Limb (tissue), 2 donors: ENCODE results near the gene SOX13.
"Not testable (repeated sequence)": the region's sequence is repeated elsewhere in the genome, so short reads cannot be mapped to it uniquely, and the experiment has no call there.

ENCODE experiments used
- DNase-seq, 2 donors: peaks; one replicate each; pipeline ENCODE4 v3.0.0-alpha.2; 2016; ENCODE audit errors: extremely low spot score in 2 of 2

The SOX13 gene

DNA sequence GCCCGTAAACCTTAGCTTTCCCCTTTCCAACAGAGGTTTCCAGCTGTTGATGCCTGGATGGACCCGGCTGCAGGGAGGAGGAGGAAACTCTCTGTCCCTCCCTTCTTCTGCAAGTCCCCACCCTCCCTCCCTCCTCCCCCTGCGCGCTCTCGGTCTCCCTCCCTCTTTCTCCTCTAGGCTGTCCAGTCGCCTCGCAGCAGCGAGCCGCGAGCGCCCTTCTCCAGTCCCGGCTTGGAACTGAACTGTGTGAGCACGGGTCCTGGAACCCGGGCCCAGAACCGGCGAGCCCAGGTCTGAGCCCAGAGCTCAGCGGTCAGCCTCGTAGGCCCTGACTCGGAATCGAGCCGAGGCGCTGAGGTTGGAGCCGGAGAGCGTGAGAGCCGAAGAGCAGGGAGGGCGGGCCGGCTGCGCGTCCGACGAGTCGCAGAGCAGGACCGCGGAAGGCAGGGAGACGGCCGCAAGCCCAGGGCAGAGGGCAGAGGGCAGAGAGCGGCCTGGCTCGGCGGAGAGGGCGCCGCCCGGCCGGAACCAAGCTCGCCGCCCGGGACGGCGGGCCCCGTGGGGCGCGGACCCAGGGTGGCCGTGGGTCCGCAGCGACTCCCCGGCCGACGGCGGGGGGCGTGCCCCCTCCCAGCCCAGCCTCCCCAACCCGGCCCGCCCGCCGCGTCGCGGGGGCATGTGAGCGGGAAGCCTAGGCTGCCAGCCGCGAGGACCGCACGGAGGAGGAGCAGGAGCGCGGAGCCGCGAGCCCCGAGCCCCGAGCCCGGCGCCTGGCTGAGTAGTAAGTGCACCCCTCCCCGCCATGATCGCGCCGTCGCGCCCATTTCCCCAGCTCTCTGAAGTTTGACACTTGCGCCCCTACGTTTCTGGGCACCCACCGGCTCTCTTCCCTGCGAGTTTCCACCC, at the start of gene SOX13:
Gene SOX13 (plus strand): TSS at position 185 of the 906 bp plus-strand sequence. CDS start 39,801 bp downstream, outside the sequence.
- peak; percentile 85 to 90 for DNase-seq

DNA sequence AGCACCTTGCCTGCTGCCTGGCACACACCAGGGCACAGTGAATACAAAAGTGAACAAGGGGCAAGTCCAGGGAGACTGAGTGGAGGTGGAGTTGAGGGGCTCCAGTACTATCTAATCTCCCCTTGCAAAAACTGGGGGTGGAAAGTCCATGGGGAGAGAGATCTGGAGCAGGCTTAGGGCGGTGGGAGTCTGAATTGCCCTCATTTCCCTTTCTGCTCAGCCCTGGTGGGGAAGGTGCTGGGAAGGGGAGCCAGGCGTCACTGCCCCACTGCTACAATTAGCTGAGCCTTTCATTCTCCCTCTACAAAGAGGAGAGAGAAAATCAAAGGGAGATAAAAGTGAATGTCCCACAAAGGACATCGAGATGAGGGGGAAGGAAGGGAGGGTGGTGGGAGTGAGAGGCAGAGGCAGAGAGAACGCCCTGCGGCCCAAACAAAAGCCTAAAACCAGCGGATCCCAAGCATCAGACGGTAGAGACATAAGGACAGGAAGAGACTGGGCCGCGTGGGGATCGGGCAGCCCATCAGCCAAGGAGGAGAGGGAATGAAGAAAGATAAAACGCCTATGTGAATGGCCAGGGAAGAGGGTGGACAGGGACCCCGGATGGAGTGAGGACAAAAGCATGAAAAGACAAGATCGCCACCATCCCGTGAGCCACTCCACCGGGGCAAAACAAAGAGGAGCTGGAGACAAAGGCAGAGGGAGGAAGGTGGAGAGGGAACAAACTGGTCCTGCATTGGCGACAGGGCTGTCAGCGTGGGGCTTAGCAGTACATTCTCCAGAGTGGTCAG, 46.8 kb upstream of the SOX13 start:
- no peak for DNase-seq

DNA sequence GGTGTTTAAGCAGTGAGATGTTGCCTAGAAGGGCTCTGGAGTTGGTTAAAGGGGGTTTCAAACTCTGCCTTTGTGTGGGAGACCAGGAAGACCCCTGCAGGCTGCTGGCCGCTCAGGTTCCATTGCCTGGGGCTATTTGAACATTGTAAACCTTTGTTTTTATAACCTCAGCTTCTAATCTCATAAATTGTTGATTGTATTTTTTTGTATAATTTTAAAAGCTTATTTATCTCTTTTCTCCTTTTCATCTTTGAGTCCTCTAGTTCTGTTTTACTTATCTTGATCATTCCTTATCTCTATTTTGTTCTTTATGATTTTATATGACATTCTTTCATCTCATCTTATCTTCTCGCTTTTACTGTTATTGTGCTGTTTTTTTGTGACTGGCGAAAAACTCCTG, 45.5 kb upstream of the SOX13 start:
- no peak for DNase-seq

DNA sequence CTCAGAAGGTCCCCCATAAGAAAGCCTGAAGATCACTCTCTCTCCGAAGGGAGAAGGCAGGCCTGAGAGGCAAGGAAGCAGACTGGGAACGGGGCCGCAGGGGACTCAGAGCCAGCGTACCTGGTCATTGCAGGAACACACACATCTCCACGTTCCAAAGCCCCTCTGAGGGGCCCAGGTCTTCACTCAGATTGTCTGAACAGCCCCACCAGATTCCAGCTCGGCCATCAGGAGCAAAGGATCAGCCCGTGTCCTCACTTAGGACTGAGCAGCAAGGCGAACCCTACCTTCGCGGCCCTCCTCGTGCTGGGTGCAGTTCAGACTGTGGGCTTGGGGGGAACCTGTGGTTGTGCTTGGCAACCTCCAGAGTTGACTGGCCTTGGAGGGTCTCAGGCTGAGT, 43.9 kb upstream of the SOX13 start:
- DNase-seq: no peak

DNA sequence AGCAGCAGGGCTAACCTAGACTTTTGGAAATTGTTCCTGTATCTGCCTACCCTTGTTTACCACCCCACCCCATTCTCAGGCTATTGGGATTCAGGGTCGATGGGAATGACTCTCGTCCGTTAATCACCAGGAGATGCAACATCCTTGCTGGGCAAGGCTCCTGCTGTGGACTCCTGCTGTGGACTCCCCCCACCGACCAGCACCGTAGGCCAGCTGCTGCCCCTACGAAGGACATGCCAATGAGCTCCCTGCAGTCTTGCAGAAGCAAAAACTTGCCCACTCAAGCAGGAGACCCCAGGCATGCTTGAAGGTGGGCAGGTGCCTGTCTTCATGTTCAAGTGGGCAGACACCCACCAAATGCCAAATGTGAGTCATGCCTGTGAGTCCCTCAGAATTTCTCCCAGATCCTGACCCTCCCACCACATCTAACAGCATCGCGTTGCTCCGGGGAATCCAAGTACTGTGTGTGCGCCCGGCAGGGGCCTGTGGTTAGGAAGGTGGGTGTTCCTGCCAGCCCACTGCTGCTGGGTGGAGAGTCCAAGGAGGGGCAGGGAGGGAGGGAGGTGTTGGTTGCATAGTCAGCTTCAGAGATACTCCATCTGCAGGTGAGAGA, 41.7 kb upstream of the SOX13 start:
- no peak for DNase-seq

DNA sequence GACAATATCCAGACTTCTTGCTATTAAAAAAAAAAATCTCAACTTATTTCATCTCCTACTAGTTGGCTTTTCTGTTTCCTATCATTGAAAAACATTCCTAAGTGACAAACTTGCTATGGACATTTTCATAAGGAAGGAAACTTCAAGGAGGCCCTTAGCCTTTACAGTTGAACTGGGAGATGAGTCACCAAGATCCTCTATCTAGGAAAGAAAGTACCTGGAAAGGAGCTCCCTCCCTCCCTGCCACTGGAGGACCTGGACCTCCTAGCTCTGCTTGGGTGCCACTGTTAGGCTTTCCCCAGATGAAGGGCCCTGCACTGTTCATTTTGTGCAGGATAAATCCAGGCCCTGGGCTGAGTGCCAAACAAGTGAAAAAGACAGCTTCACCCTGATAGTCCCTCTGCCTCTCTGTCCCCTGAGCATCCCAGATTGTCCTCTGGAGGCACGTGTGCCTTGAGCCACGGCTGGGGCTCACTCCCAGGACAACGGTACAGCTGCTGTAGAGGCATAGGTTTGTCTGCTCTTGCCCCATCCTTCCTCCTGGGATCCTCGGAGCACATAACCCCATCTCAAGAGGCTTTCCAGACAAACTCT, 40.2 kb upstream of the SOX13 start:
- no peak for DNase-seq

DNA sequence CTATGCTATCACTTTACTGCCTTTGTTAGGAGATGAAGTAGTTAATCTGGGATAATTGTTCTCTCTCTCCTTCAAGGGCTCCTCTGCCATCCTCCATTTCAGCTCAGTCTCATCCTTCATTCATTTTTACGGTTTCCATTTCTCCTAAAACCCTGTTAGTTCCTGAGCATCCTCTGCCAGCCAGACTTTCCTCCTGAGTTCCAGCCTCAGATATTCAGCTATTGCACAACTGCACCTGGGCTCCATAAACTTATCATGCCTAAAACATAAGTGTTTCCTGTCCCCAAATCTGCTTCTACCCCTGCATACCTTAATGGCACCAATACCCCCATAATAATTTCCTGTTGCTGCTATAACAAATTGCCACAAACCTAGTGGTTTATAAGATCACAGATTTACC, 39.6 kb upstream of the SOX13 start:
- DNase-seq: no peak

DNA sequence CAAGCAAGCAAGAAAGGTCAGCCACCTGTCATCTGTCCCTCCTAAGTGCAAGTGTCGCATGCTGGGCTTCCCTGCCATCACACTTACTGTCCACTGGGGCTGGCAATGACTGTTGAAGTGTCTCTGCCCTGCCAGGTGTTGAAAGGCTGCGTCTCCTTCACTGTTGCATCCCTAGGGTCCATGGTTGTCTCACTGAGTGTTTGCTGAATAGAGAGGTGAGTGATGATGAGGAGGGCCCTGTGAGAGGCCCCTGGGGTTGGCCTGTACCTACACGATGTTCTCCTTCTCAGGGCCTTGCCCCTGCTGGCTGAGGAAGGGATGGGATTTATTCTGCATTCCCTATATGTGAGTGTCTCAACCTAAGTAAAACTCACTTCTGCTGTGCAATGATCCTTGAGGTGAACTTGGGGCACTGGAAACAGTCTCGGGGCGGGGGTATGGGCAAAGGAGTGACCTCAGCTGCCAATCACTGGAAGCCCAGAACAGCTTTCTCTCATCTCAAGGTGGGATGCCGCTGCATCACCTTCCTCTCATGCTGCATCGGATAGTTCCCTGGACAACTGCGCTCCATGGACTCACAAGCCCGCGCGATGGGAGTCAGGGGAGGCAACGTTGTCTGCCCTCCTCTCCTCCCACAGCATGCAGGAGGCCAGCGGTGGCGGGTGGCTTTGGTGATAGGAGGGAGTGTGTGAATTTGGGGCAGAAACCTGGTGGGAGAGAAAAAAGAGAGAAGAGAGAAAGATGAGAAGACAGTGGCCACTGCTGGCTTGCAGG, 35.8 kb upstream of the SOX13 start:
- DNase-seq: no peak

DNA sequence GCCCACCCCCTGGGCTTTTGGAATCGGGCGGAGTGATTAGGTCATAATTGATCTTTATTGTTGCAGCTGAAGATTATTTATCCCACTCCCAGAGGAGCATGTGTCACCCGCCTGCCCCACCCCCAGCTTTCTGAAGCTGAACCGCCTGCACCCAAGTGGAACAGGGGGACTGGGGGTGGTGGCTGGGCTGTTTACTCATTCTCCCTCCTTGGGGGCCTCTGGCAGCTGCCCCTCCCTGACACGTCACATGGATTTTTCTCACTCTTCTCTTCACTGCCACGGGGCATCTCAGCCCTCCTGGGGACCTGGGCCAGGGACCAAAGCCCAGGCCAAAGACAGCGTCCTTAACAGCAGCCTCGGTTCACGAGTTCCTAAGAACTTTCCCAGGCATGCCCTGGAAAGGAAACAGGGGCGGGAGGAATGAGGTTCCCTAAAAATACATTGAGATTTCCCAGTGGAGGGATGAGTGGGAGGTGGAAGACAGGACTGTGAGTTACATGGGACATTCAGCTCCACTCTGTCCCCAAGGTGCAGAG, 31.6 kb upstream of the SOX13 start:
- no peak for DNase-seq

DNA sequence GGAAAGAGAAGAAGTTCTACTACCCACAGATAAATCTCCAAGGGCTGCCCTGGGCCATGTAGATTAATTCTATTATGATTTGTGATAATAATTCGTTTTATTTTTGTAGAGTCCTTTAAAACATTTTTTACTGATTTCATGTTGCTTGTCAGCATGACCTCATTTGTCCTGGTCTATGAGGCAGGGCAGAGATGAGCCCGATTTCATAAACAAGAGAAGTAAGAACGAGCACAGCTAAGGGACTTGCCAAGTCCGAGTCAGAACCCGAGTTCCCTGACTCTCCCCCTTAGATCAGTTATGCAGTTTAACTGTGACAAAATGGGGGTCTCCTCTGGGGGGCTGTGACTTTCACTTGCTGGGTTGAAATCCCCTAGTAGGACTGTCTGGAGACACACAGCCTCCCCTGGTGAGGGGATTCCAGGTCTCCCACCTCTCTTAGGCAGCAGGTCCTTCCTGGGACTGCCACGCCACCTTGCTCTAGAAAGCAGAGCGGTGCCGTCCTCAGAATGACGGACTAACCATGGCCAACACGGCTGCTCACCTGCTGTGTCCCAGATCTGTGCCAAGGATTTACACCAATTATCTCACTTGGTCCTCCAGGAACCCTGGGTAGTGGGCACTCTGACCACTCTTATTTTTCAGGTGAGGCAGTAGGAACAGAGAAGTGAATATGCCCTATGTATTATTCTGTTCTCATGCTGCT, 31.0 kb upstream of the SOX13 start:
- no peak for DNase-seq

DNA sequence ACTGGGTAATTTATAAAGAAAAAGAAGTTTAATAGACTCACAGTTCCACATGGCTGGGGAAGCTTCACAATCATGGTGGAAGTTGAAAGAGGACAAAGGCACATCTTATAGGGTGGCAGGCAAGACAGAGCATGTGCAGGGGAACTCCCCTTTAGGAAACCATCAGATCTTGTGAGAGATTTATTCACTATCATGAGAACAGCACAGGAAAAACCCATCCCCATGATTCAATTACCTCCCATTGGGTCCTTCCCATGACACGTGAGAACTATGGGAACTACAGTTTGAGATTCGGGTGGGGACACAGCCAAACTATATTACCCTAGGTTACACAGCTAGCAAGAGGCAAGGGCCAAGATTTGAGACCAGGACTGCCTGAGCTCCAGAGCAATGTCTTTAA, 30.4 kb upstream of the SOX13 start:
- DNase-seq: no peak

DNA sequence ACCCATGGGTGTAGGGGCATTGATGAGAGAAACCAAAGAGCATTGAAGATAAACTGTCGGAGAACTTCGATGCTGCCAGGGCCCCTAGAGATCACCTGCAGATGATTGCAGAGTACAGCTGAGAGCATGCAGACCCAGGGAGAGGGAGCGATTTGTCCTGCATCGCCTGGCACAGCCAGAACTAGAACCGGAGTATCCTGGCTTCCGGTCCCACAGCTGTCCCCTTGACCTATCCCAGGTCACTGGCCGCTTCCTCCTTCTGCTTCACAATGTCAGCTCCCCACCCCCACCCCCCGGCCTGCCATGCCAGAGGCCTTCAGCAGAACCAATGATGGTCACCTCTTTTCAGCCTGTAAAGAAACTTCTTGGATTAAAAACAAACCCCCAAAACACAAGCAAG, 29.2 kb upstream of the SOX13 start:
- DNase-seq: no peak

DNA sequence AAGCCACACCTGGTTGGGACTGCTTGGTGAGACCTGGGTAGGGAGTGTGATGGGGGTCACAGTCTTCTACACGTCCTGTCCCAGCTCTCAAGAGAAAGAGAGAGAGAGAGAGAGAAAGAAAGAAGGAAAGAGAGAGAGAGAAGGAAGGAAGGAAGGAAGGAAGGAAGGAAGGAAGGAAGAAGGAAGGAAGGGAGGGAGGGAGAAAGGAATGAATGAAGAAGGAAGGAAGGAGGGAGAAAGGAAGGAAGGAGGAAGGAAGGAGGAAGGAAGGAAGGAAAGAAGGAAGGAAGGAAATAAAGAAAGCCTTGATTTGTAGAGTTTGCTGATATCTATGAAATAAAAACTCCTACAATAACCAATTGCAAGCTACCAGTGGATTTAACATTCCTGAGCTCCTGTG, 28.5 kb upstream of the SOX13 start:
- DNase-seq: no peak

DNA sequence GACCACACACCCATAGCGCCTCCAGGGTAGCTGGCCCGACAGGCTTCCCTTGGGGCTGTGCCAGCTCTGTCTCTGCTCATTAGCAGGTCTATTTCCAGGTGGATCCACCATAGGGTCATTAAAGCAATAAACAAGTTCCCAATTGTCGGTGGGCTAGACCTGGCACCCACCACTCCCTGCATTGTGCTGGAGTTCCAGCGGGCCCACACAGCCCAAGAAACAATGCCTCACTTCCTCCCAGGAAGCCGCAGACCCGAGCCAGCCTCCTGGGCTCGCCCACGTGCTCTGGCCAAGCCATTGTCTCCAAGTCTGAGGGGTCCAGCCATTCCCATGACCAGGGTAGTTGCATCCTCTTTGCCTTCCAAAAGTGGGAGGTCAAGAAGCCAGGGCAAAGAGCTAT, 27.5 kb upstream of the SOX13 start:
- DNase-seq: no peak

DNA sequence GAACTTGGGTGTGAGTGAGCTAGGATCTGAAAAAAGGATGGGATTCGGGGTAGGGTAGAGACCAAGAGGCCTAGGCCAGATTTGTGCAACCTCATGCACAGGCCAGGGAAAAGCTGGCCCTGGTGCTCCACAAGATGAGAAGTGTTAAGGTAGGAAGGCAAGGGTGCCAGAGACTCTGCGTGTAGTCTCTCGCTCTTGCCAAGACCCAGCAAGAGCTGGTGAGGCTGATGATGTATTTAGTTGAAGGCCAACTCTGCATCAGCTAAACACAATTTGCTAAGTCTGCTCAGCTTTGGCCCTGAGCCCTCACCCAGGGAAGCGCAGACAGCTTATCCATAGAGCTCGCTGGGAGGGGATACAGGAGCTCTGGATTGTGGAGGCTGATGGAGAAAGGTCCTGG, 26.6 kb upstream of the SOX13 start:
- DNase-seq: no peak

DNA sequence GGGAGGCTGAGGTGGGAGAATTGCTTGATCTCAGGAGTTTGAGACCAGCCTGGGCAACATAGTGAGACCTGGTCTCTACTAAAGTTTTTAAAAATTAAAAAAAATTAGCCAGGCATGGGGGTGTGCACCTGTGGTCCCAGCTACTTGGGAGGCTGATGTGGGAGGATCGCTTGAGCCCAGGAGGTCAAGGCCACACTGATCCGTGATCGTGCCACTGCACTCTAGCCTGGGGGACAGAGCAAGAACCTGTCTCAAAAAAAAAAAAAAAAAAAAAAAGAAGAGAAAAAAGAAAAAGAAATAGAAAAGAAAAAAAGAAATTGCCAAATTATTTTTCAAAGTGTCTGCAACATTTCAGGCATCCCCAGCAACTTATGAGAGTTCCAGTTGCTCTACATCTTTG, 24.1 kb upstream of the SOX13 start:
- DNase-seq: not testable (repeated sequence)

DNA sequence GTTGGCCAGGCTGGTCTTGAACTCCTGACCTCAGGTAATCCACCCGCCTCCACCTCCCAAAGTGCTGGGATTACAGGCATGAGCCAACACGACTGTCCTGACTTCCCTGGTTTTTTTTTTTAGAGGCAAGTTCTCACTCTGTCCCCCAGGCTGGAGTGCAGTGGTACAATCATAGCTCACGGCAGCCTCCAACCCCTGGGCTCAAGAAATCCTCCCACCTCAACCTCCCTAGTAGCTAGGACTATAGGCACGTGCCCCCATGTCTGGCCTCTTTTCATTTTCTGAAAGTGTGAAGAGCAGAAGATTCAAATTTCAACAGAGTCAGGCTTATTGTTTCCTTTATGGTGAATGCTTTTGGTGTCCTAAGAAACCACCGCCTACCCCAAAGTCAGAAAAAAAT, 21.7 kb upstream of the SOX13 start:
- DNase-seq: no peak

DNA sequence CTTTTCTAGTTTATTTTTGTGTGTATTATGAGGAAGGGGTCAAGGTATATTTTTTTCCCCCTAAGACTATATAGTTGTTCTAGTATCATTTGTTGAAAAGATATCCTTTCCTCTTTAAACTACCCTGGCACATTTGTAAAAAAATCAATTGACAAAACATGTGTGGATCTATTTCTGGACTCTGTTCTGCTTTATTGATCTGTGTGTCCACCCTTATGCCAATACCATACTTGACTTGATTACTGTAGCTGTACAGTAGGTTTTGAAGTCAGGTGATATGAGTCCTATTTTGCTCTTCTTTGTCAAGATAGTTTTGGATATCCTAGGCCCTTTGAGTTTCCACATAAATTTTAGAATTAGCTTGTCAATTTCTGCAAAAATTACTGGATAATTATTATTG, 21.2 kb upstream of the SOX13 start:
- DNase-seq: no peak

DNA sequence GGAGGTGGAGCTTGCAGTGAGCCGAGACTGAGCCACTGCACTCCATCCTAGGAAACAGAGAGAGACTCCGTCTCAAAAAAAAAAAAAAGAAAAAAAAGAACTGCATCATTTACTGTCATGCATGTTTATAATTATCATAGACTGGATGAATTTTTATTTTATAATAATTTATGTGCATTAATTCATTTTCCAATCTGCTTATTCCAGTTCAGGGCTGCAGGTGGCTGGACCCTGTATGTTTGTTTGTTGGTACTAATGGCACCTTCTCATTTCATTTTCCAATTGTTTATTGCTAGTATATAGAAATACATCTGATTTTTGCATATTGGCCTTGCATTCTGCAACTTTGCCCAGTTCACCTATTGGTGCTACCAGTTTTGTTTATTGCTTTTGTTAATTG, 19.0 kb upstream of the SOX13 start:
- DNase-seq: no peak

DNA sequence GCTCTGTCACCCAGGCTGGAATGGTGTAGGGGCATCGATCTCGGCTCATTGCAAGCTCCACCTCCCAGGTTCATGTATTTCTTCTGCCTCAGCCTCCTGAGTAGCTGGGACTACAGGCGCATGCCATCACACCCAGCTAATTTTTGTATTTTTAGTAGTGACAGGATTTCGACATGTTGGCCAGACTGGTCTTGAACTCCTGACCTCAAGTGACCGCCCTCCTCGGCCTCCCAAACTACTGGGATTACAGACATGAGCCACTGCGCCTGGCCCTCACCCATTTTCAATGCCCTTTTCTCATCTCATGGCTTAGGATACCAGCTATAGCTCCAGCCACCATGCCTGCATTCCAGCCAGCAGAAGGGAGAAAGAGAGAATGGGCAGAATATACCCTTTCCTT, 12.9 kb upstream of the SOX13 start:
- DNase-seq: no peak
